Suprapubic skin (tissue), 4 donors: ENCODE measurements around the gene CRYZL1.

Experiments
- EP300 ChIP-seq: sonication (generic); formaldehyde crosslinking; IDR thresholded peaks from one replicate; pipeline ENCODE4 v1.6.1; 2017; ENCODE audit warnings: antibody characterized with exemption
- POLR2A ChIP-seq, 2 donors: fragments of 450-650 bp; IDR thresholded peaks; one replicate each; pipeline ENCODE4 v1.6.1; 2017; ENCODE audit warnings: antibody characterized with exemption in 2 of 2, mild to moderate bottlenecking in 2 of 2, moderate library complexity in 2 of 2
- POLR2AphosphoS5 ChIP-seq, 3 donors: sonication (generic); formaldehyde crosslinking; IDR thresholded peaks; one replicate each; pipeline ENCODE4 v1.6.1; 2017; ENCODE audit warnings: antibody characterized with exemption in 3 of 3
- TF ChIP-seq, protein P1 (sequence below), 2 donors: fragments of 200-600 bp in 1 of 2; fragments of 450-650 bp in 1 of 2; sonication (generic) in 1 of 2; IDR thresholded peaks; one replicate each; pipeline ENCODE4 v1.5.1; 2016 to 2019; ENCODE audit warnings: antibody characterized with exemption in 2 of 2, mild to moderate bottlenecking in 1 of 2, moderate library complexity in 1 of 2

- TF ChIP-seq, protein P1, sequence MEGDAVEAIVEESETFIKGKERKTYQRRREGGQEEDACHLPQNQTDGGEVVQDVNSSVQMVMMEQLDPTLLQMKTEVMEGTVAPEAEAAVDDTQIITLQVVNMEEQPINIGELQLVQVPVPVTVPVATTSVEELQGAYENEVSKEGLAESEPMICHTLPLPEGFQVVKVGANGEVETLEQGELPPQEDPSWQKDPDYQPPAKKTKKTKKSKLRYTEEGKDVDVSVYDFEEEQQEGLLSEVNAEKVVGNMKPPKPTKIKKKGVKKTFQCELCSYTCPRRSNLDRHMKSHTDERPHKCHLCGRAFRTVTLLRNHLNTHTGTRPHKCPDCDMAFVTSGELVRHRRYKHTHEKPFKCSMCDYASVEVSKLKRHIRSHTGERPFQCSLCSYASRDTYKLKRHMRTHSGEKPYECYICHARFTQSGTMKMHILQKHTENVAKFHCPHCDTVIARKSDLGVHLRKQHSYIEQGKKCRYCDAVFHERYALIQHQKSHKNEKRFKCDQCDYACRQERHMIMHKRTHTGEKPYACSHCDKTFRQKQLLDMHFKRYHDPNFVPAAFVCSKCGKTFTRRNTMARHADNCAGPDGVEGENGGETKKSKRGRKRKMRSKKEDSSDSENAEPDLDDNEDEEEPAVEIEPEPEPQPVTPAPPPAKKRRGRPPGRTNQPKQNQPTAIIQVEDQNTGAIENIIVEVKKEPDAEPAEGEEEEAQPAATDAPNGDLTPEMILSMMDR (IDR thresholded peaks at IDR 0.05) = no peak
- TF ChIP-seq POLR2AphosphoS5 (IDR thresholded peaks at IDR 0.05) = no peak
- TF ChIP-seq POLR2A (IDR thresholded peaks at IDR 0.05) = no peak
- no peak for TF ChIP-seq EP300
Measured at GRCh38 chr21:33557447-33557846, 84.1 kb downstream of the CRYZL1 start.
